Measurements from ENCODE around the gene GSK3A. TPM values are rescaled to one million over a fixed set of nuclear protein-coding genes. Genes with fewer than 3 reads are reported as not detected.

The GSK3A gene
- total and polyA plus RNA-seq, 8 donors, result 5.8 to 77.2 (median 30.2) TPM

DNA sequence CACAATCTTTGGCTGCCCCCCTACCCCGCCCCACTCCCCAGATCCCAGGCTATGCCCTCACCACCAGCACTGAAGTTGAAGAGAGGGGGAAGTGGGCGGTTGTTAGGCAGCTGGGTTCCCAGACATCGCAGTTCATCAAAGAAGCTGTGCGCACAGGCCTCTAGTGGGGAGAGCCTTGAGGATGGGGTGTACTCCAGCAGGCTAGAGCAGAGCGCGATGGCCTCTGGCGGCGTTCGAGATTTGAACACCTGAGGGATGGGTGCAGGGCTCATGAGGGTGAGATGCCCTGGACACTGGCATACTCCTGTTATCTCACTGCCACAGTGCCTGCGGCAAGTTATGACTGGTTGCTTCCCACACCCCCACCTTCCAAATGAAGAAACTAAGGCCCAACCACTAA is 10.0 kb downstream of the GSK3A start:
- TF ChIP-seq POLR2AphosphoS5 (IDR thresholded peaks at IDR 0.05) (no peak), POLR2A (IDR thresholded peaks at IDR 0.05) (no peak), CTCF (IDR thresholded peaks at IDR 0.05) (no peak), EP300 (IDR thresholded peaks at IDR 0.05) (no peak)
- no peak for DNase-seq
- Histone ChIP-seq H3K4me1 (peaks cover 0 to 19% (median 11%) of the 10 kb centered on the region in 4 donors), H3K9me3 (no peaks in the 10 kb centered on the region), H3K27me3 (no peaks in the 10 kb centered on the region), H3K27ac (no peak overlapping the region), H3K36me3 (peaks cover 70 to 100% (median 100%) of the 10 kb centered on the region in 4 donors), H3K4me3 (no peak overlapping the region)
- 90 to 97% (median 94%) methylated on average over 10 of the region's 10 CpGs for WGBS, 5 donors
- intact Hi-C loops (cut with DNase I; ENCODE audit: low total_unique reads), result no loop called here

GRCh38 chr19:42230571-42230970 is 11.8 kb downstream of the GSK3A start:
- 73 to 83% (median 80%) methylated on average over 4 of the region's 4 CpGs for WGBS, 5 donors
- Histone ChIP-seq H3K9me3 (no peaks in the 10 kb centered on the region), H3K27ac (peak overlapping the region in 1 of 5 donors; percentile 21), H3K36me3 (peaks cover 72 to 100% (median 100%) of the 10 kb centered on the region in 4 donors), H3K4me3 (no peak overlapping the region), H3K27me3 (no peaks in the 10 kb centered on the region), H3K4me1 (peaks cover 0 to 16% (median 10%) of the 10 kb centered on the region in 4 donors)
- no peak for DNase-seq
- no peak for TF ChIP-seq POLR2A (IDR thresholded peaks at IDR 0.05)
- TF ChIP-seq EP300 (IDR thresholded peaks at IDR 0.05), result no peak
- TF ChIP-seq POLR2AphosphoS5 (IDR thresholded peaks at IDR 0.05), result no peak
- no peak for TF ChIP-seq CTCF (IDR thresholded peaks at IDR 0.05)
- intact Hi-C loops (cut with DNase I; ENCODE audit: low total_unique reads), result no loop called here

DNA sequence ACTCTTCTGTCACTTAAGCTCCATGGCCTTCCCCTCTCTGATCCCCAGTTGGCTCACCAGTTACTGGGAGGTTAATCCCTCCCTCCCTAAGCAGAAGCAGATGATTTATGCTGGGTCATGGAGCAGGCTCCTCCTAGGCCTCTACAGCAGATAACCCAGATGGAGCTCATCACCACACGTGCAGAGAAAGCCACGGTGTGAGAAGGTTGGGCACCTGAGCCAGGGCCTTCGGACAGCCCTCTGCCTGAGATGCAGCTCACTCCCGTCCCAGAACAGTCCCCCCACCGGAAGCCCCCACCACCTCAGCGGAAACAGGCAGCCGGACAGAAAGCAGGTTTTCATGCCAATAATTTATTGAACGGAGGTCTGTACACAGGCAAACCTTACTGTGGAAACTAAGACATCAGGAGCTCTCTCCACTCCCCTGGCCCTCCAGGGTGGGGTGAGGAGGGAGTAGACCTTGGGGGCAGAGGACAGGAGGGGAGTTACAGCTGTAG is 12.5 kb downstream of the GSK3A start:
- 54 to 68% (median 57%) methylated on average over 8 of the region's 8 CpGs for WGBS, 5 donors
- intact Hi-C loops (cut with DNase I; ENCODE audit: low total_unique reads), result no loop called here
- H3K9me3 ChIP-seq, result no peaks in the 10 kb centered on the region
- H3K4me1 ChIP-seq, result peaks cover 0 to 16% (median 9%) of the 10 kb centered on the region in 4 donors
- H3K36me3 ChIP-seq, result peaks cover 72 to 100% (median 100%) of the 10 kb centered on the region in 4 donors
- TF ChIP-seq EP300 (IDR thresholded peaks at IDR 0.05) (no peak), CTCF (IDR thresholded peaks at IDR 0.05) (no peak), POLR2A (IDR thresholded peaks at IDR 0.05) (no peak), POLR2AphosphoS5 (IDR thresholded peaks at IDR 0.05) (no peak)
- H3K4me3 ChIP-seq, result no peak overlapping the region
- peak overlapping the region in 1 of 5 donors; percentile 21 for H3K27ac ChIP-seq
- DNase-seq, result no peak
- H3K27me3 ChIP-seq, result no peaks in the 10 kb centered on the region

GRCh38 chr19:42229301-42229854 is 13.0 kb downstream of the GSK3A start:
- DNase-seq, result no peak
- H3K4me3 ChIP-seq, result no peak overlapping the region
- H3K4me1 ChIP-seq, result peaks cover 0 to 16% (median 9%) of the 10 kb centered on the region in 4 donors
- H3K9me3 ChIP-seq, result no peaks in the 10 kb centered on the region
- 60 to 76% (median 72%) methylated on average over 4 of the region's 4 CpGs for WGBS, 5 donors
- TF ChIP-seq POLR2AphosphoS5 (IDR thresholded peaks at IDR 0.05), result no peak
- no peak for TF ChIP-seq EP300 (IDR thresholded peaks at IDR 0.05)
- no peak for TF ChIP-seq CTCF (IDR thresholded peaks at IDR 0.05)
- no peak for TF ChIP-seq POLR2A (IDR thresholded peaks at IDR 0.05)
- intact Hi-C loops (cut with DNase I; ENCODE audit: low total_unique reads), result no loop called here
- no peaks in the 10 kb centered on the region for H3K27me3 ChIP-seq
- H3K36me3 ChIP-seq, result peaks cover 71 to 100% (median 100%) of the 10 kb centered on the region in 4 donors
- H3K27ac ChIP-seq, result peak overlapping the region in 1 of 5 donors; percentile 21
